H54 (cell line): ENCODE results near the gene ATP13A5.

Source experiments
- DNase-seq: peaks from one replicate; pipeline ENCODE4 v3.0.0; 2011; ENCODE audit warnings: low spot score, mixed read lengths; ENCODE audit not compliant: insufficient read length
- FAIRE-seq: peaks from 3 replicates; lab custom pipeline; 2011; peaks lifted over from hg19 to GRCh38; lab: Jason Lieb, UNC
- POLR2A ChIP-seq: IDR thresholded peaks from 2 replicates; pipeline ENCODE4 v1.6.1; 2011; ENCODE audit warnings: low read depth, mild to moderate bottlenecking, low read length

The ATP13A5 gene, protein sequence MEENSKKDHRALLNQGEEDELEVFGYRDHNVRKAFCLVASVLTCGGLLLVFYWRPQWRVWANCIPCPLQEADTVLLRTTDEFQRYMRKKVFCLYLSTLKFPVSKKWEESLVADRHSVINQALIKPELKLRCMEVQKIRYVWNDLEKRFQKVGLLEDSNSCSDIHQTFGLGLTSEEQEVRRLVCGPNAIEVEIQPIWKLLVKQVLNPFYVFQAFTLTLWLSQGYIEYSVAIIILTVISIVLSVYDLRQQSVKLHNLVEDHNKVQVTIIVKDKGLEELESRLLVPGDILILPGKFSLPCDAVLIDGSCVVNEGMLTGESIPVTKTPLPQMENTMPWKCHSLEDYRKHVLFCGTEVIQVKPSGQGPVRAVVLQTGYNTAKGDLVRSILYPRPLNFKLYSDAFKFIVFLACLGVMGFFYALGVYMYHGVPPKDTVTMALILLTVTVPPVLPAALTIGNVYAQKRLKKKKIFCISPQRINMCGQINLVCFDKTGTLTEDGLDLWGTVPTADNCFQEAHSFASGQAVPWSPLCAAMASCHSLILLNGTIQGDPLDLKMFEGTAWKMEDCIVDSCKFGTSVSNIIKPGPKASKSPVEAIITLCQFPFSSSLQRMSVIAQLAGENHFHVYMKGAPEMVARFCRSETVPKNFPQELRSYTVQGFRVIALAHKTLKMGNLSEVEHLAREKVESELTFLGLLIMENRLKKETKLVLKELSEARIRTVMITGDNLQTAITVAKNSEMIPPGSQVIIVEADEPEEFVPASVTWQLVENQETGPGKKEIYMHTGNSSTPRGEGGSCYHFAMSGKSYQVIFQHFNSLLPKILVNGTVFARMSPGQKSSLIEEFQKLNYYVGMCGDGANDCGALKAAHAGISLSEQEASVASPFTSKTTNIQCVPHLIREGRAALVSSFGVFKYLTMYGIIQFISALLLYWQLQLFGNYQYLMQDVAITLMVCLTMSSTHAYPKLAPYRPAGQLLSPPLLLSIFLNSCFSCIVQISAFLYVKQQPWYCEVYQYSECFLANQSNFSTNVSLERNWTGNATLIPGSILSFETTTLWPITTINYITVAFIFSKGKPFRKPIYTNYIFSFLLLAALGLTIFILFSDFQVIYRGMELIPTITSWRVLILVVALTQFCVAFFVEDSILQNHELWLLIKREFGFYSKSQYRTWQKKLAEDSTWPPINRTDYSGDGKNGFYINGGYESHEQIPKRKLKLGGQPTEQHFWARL

DNA sequence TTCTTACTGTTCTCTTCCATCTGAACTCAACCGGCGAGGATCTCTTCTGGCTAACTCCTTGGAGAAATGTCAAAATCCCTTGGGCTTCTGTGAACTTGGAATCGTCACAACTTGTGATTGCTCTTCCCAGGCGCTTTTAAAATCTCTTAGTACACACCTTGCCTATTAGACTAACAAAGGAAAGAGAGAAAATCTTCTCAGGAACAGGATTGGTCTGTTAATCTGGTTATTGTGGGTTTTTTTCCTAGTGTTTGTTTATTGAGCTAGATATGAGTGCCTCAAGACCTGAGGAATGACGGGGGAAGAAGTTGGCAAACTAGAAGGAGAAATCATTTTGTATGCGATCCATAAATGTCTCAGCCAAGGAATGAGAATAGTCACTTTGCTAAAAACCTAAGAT lies at the start of gene ATP13A5:
ATP13A5 (minus strand) TSS at position 48 of the 400 bp plus-strand sequence; CDS start at position 20, 28 bp downstream.
- FAIRE-seq = no peak
- DNase-seq = no peak
- TF ChIP-seq POLR2A = no peak

DNA sequence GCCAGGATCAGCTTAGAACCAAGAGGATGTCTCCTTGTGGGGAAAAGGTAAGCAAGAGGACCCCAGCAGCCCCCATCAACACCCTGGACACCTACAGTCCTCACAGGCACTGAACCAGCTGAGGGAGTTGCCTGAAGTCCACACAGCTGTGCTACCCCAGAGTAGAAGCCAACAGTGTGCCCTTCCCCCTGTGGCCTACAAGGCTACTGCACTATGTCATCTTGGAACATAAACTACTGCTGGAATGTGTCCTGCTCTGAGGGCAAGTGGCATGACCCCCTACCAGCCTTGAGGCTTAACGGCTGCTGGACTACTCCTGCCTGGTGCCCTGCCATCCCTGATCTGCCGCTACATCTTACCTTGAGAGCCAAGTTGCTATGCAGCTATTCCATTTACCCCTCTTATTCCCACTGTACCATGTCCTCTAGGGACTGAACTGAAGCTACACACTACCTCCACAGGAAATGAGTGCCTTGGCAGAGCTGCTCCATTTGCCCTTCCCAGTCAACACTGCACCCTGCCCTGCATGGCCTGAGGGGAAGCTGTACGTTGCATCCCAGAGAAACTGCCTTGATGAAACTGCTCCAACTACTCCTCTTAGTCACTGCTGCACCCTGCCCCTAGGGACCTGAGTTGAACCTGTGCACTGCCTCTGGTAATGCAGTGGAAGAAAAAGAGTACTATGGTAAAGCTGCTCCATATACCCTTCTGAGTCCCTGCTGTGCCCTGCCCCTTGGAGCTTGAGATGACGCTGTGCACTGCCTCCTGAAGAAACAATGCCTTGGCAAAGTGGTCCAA lies 40.2 kb upstream of the ATP13A5 start:
- DNase-seq = no peak
- no peak for TF ChIP-seq POLR2A
- no peak for FAIRE-seq

DNA sequence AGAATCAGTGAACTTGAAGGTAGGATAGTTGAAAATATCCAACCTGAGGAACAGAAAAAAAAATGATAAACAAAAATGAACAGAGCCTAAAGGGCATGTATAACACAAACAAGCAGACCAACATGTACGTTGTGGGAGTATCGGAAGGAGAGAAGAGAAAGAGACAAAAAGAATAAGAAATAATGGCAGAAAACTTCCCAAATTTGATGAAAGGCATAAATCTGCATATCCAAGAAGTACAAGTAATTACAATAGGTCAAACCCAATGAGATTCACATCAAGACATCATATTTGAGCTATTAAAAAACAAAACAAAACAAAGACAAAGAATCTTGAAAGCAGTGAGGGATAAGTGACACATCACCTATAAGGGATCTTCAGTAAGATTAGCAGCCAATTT lies 38.1 kb upstream of the ATP13A5 start:
- no peak for DNase-seq
- no peak for FAIRE-seq
- no peak for TF ChIP-seq POLR2A

DNA sequence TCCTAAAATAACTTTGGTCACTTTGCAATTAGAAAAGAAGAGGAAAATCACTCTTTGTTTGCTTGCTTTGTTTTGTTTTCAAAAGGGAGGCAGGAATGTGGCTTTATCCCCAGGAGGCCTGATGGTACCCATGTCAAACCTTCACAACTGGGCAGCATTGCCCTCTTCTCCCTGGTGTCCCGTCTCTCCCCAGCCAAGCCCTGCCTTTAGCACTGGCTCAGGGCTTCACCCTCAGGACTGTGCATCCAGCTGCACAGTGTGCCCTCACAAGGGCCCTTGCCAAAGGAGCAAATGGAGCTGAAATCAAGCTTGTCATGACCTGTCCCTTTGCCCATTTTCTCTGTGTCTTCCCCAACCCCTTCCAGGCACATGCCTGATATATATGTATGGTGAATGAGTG lies 29.1 kb upstream of the ATP13A5 start:
- DNase-seq (no peak), FAIRE-seq (no peak)
- no peak for TF ChIP-seq POLR2A

DNA sequence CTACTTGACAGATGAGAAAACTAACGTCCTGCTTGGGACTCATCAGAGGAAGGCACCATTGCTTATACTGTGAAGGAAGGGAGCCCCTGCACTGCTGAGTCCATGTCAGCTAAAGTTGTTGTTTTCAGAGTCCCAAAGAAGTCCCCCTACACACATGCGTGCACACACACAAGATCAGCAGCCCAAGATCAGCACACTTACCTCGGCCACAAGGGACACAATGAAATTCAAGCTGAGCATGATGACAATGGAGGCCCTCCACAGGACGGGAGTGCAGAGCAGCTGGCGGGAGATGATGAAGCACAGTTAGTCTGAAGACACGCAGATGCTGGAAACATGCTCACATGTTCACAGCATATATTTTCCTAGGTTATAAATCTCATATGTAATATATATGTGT lies 28.6 kb upstream of the ATP13A5 start:
- no peak for TF ChIP-seq POLR2A
- FAIRE-seq (no peak), DNase-seq (no peak)

DNA sequence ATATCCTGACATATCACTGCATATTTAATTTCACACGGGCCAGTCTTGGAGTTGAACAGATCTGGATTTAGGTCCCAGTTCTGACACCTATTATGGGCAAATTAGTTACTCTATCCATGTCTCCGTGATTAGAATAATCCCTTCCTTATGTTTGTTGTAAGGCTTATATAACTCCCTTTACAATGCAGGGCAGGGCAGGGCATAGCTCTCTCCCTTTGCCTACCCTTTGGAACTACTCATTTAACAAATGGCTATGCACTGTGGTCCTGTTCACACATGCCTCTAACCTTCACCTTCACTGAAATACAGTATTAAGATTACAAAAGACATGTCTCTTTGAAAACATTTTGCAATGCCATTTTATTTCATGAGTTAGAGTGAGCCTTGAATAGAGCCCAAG lies 24.8 kb upstream of the ATP13A5 start:
- FAIRE-seq = no peak
- no peak for DNase-seq
- no peak for TF ChIP-seq POLR2A

DNA sequence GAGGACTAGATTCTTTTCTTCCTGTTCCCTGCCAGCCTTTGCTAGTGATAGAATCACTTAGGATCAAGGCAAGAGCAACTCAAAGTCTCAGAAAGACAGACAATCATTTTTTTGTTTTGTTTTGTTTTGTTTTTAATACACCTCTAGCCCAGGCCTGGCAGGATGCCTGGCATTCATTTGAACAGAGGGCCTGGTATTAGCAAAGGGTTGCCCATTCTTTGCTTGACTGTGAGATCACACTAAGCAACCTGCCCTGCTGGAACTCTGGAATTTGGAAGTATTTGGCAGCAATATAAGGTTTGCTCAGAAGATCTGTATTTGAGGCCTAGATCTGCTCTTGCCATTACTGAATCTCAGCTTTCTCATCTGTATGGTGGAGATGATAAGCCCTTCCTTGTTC lies 21.8 kb upstream of the ATP13A5 start:
- FAIRE-seq (no peak), DNase-seq (no peak)
- no peak for TF ChIP-seq POLR2A

DNA sequence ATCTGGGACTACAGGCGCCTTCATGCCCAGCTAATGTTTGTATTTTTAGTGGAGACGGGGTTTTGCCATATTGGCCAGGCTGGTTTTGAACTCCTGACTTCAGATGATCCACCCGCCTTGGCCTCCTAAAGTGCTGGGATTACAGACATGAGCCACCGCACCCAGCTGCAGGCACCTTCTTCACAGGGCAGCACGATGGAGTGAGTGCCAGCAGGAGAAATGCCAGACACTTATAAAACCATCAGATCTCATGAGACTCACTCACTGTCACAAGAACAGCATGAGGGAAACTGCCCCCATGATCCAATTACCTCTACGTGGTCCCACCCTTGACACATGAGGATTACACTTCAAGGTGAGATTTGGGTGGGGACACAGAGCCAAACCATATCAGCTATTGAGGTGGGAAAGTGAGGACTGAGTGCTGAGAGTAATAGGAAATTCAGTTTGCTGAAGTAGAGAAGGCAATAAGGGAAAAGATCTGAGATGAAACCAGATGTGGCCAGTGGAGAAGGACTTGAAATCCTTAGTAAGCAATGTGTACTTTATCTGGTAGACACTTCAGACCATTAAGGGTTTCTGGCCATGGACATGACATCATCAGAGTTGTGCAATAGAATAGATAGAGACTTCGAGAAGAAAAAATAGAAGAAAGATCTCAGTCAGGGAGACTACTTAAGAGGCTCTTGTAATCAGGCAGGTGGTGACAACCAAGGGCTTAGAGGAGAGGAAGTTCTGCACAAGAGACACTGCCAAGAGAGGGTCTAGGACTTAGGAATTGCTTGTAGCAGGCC lies 18.1 kb upstream of the ATP13A5 start:
- no peak for DNase-seq
- no peak for FAIRE-seq
- TF ChIP-seq POLR2A = no peak

DNA sequence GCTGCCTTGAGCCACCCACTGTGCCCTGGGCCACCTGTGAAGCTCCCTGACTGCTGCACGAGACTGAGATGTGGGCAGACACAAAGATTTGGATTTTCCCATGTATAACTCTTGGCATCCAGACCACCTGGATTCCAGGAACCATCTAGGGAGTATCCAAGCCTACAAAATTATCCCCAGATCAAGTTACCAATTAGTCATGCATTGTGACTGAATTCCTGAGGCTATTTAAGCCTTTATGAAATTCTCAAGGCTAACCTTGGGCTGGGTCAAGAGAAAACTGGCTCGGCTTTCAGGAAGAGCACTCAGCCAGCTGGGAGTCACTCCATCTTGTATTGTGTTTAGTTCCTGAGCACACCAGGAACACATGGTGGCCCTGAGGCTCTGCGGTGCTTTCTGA lies 13.3 kb upstream of the ATP13A5 start:
- TF ChIP-seq POLR2A = no peak
- DNase-seq = no peak
- no peak for FAIRE-seq

DNA sequence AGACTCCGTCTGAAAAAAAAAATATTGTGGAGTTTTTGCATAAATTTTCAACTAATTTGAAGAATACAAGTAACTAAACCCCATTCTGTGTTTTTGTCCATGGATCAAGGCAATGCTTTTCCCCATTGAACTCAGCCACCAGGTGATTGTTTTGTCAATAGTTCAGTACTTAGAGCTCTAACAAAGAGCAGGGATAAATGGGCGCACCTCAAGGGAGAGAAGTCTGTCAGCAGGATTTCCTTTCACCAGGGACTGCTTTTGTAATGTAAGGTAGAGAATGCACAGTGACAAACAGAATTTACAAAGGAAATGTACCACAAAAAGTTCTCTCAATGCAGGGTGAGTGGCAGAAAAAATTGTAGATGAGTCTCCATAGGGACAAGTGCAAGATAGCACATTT lies 10.8 kb upstream of the ATP13A5 start:
- no peak for FAIRE-seq
- TF ChIP-seq POLR2A = no peak
- no peak for DNase-seq

DNA sequence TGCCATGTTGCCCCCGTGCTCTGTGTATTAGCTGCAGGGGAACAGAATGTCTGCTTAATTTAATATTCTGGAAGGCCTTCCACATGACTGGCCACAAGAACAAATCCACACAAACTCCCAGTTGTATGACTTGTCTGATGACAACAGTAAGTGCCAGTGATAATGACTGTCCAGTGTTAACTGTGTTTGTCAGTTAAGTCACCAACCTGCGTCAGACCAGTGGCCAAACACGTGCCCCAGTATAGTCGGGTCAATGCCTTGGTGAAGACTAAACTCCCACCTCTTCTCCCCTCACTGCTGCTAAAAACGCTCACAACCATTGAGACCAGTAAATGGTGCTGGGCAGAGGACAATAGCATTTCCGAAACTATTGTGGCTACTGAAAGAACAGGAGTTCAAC lies 9.8 kb upstream of the ATP13A5 start:
- TF ChIP-seq POLR2A = no peak
- FAIRE-seq (no peak), DNase-seq (no peak)

DNA sequence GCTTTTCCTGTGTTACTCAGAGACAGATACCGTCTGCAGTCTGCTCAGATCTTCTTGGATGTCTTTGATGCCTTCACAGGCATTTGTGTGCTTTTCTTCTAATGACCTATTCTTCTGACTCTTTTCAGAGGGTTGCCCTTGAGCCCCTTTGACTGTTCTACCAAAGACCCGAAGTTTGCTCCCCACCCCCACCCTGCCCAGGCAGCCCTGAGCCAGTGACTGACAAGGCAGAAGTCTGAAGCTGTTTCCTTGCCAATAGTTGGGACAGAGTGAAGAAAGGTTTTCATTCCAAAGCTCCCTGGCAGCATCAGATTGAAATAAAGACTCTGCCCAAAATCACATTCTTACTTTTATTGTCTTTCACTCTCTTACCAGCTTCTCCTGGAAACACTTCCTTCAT lies 9.0 kb upstream of the ATP13A5 start:
- no peak for TF ChIP-seq POLR2A
- no peak for DNase-seq
- no peak for FAIRE-seq
